ENCODE data around the gene LPIN2.

The LPIN2 gene

DNA sequence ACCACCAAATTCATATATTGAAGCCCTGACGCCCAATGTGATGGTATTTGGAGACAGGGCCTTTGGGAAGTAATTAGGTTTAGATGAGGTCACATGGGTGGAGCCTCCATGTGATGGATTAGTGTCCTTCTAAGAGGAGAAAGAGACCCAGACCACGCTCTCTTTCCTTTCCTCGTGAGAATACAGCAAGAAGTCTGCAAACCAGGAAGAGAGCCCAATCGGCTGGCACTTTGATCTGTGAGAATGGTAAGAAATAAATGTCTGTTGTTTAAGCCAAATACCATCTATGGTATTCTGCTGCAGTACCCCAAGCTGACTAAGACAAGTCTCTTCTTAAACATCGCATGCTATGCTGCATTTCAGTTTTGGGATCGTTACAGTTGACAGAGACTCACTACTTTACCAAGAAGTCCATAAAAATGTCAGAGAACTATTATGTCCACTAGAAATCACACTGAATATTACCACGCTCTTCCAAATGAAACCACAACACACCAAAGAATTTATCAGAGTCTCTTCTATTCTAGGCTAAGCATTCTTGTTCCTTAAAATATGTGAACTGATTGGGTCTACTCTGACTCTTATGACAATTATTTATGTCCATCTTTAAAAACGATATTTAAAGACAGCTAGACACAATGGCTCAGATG, 48.5 kb downstream of the LPIN2 start:
- DNase-seq (ENCODE audit: low read depth in 2 of 3, low spot score in 1 of 3): no peak
